SJSA1 (cell line): ENCODE results near the gene PRIMPOL. TPM values are rescaled to one million over a fixed set of nuclear protein-coding genes. Genes with fewer than 3 reads are reported as not detected.
"Not testable (repeated sequence)": the region's sequence is repeated elsewhere in the genome, so short reads cannot be mapped to it uniquely, and the experiment has no call there.

Experiments
- DNase-seq, 2 experiments: peaks; one replicate each; pipeline ENCODE4 v3.0.0-alpha.2; 2015 to 2020; ENCODE audit warnings: low spot score in 2 of 2, low read depth in 1 of 2
- H3K27ac ChIP-seq: fragments of 250-450 bp; sonication (Bioruptor Pico); 2 replicates; pipeline ENCODE4 v1.5.1; 2020; ENCODE audit warnings: mild to moderate bottlenecking, moderate library complexity
- H3K27me3 ChIP-seq: fragments of 250-450 bp; sonication (Bioruptor Pico); replicated peaks from 2 replicates; pipeline ENCODE4 v1.5.1; 2020; ENCODE audit warnings: mild to moderate bottlenecking, moderate library complexity
- H3K36me3 ChIP-seq: fragments of 250-450 bp; sonication (Bioruptor Pico); 2 replicates; pipeline ENCODE4 v1.5.1; 2020; ENCODE audit warnings: mild to moderate bottlenecking
- H3K4me1 ChIP-seq: fragments of 250-450 bp; sonication (Bioruptor Pico); replicated peaks from 2 replicates; pipeline ENCODE4 v1.6.1; 2021; ENCODE audit warnings: mild to moderate bottlenecking
- H3K4me3 ChIP-seq: fragments of 250-450 bp; sonication (Bioruptor Pico); 2 replicates; pipeline ENCODE4 v1.5.1; 2020; ENCODE audit warnings: mild to moderate bottlenecking
- H3K9me3 ChIP-seq: fragments of 250-450 bp; sonication (Bioruptor Pico); replicated peaks from 2 replicates; pipeline ENCODE4 v1.5.1; 2020; ENCODE audit warnings: mild to moderate bottlenecking
- total RNA-seq: library from RNA; depleted of rRNA; stranded (reverse); fragments of >200 nt; shearing (Covaris generic); gene quantifications from 2 replicates; pipeline ENCODE4 v1.2.3, GENCODE V29; 2014; rRNA removed

PRIMPOL gene
- 23.3 and 27.4 TPM in 2 replicates for total RNA-seq

GRCh38 chr4:184649026-184649970, at the start of gene PRIMPOL, which contains the start of gene CASP3:
Gene PRIMPOL (plus strand): TSS chr4:184649738. CDS start chr4:184657141, 7,403 bp downstream.
Gene CASP3 (minus strand): TSS chr4:184649447. CDS start chr4:184638453, 10,994 bp downstream.
- Histone ChIP-seq H3K4me3 (peak within 1 kb of the TSS; percentile 83), H3K36me3 (peaks cover 37% of the 10 kb centered on the region), H3K27me3 (no peaks in the 10 kb centered on the region), H3K4me1 (peaks cover 37% of the 10 kb centered on the region), H3K9me3 (0 out of 2 replicates have a peak, but pooled peaks cover 4% of the 10 kb centered on the region), H3K27ac (peak within 1 kb of the TSS; percentile 99)
- DNase-seq = peak; percentile 81 to 97

- not testable (repeated sequence) for H3K4me3 ChIP-seq, H3K4me1 ChIP-seq, H3K27me3 ChIP-seq, H3K27ac ChIP-seq, H3K9me3 ChIP-seq, DNase-seq, H3K36me3 ChIP-seq
Observed at GRCh38 chr4:184600982-184601381, 48.6 kb upstream of the PRIMPOL start.

- DNase-seq, H3K4me1 ChIP-seq, H3K27me3 ChIP-seq, H3K4me3 ChIP-seq, H3K9me3 ChIP-seq, H3K27ac ChIP-seq, H3K36me3 ChIP-seq: not testable (repeated sequence)
Observed at GRCh38 chr4:184602857-184603256, 46.7 kb upstream of the PRIMPOL start.

- H3K27me3 ChIP-seq, H3K4me3 ChIP-seq, DNase-seq, H3K4me1 ChIP-seq, H3K27ac ChIP-seq, H3K36me3 ChIP-seq, H3K9me3 ChIP-seq: not testable (repeated sequence)
Observed at GRCh38 chr4:184607429-184607828, 42.1 kb upstream of the PRIMPOL start.

GRCh38 chr4:184612074-184612473, 37.5 kb upstream of the PRIMPOL start:
- no peaks in the 10 kb centered on the region for H3K27me3 ChIP-seq
- H3K9me3 ChIP-seq = no peaks in the 10 kb centered on the region
- no peaks in the 10 kb centered on the region for H3K36me3 ChIP-seq
- no peak for DNase-seq
- H3K27ac ChIP-seq = no peak overlapping the region
- H3K4me1 ChIP-seq = no peaks in the 10 kb centered on the region
- H3K4me3 ChIP-seq = no peak overlapping the region

GRCh38 chr4:184613405-184613804, 36.1 kb upstream of the PRIMPOL start:
- Histone ChIP-seq H3K4me3 (no peak overlapping the region), H3K27ac (no peak overlapping the region), H3K36me3 (no peaks in the 10 kb centered on the region), H3K9me3 (no peaks in the 10 kb centered on the region), H3K27me3 (no peaks in the 10 kb centered on the region), H3K4me1 (no peaks in the 10 kb centered on the region)
- no peak for DNase-seq

- Histone ChIP-seq H3K36me3 (no peaks in the 10 kb centered on the region), H3K27ac (no peak overlapping the region), H3K27me3 (no peaks in the 10 kb centered on the region), H3K4me3 (no peak overlapping the region), H3K4me1 (no peaks in the 10 kb centered on the region), H3K9me3 (no peaks in the 10 kb centered on the region)
- DNase-seq = no peak
Observed at GRCh38 chr4:184614509-184614908, 35.0 kb upstream of the PRIMPOL start.

- H3K4me1 ChIP-seq, H3K9me3 ChIP-seq, H3K4me3 ChIP-seq, H3K27me3 ChIP-seq, H3K36me3 ChIP-seq, DNase-seq, H3K27ac ChIP-seq: not testable (repeated sequence)
Observed at GRCh38 chr4:184616168-184616567, 33.4 kb upstream of the PRIMPOL start.

- no peak for DNase-seq
- H3K27ac ChIP-seq = no peak overlapping the region
- no peaks in the 10 kb centered on the region for H3K36me3 ChIP-seq
- no peaks in the 10 kb centered on the region for H3K27me3 ChIP-seq
- H3K4me3 ChIP-seq = no peak overlapping the region
- H3K9me3 ChIP-seq = no peaks in the 10 kb centered on the region
- H3K4me1 ChIP-seq = no peaks in the 10 kb centered on the region
Observed at GRCh38 chr4:184616633-184617551, 32.6 kb upstream of the PRIMPOL start.

- no peak for DNase-seq
- no peaks in the 10 kb centered on the region for H3K27me3 ChIP-seq
- H3K27ac ChIP-seq = no peak overlapping the region
- no peaks in the 10 kb centered on the region for H3K9me3 ChIP-seq
- no peak overlapping the region for H3K4me3 ChIP-seq
- no peaks in the 10 kb centered on the region for H3K36me3 ChIP-seq
- H3K4me1 ChIP-seq = no peaks in the 10 kb centered on the region
Observed at GRCh38 chr4:184617600-184618196, 31.8 kb upstream of the PRIMPOL start.

GRCh38 chr4:184620212-184620867, 29.2 kb upstream of the PRIMPOL start:
- Histone ChIP-seq H3K36me3 (no peaks in the 10 kb centered on the region), H3K4me3 (no peak overlapping the region), H3K4me1 (no peaks in the 10 kb centered on the region), H3K9me3 (no peaks in the 10 kb centered on the region), H3K27ac (no peak overlapping the region), H3K27me3 (no peaks in the 10 kb centered on the region)
- no peak for DNase-seq

- no peak overlapping the region for H3K27ac ChIP-seq
- no peaks in the 10 kb centered on the region for H3K27me3 ChIP-seq
- H3K36me3 ChIP-seq = no peaks in the 10 kb centered on the region
- no peak overlapping the region for H3K4me3 ChIP-seq
- DNase-seq = no peak
- no peaks in the 10 kb centered on the region for H3K9me3 ChIP-seq
- H3K4me1 ChIP-seq = no peaks in the 10 kb centered on the region
Observed at GRCh38 chr4:184621518-184621917, 28.0 kb upstream of the PRIMPOL start.

GRCh38 chr4:184624504-184624903, 25.0 kb upstream of the PRIMPOL start:
- H3K27ac ChIP-seq, H3K27me3 ChIP-seq, H3K4me3 ChIP-seq, H3K4me1 ChIP-seq, H3K9me3 ChIP-seq, DNase-seq: not testable (repeated sequence)
- peaks cover 11% of the 10 kb centered on the region for H3K36me3 ChIP-seq
